OCI-LY3 (cell line): ENCODE data around the gene ACTBL2.

ENCODE experiments used
- H2AFZ ChIP-seq: fragments of 200-600, 300-600 bp; shearing (Covaris generic); 2 replicates; pipeline ENCODE4 v1.6.0; 2014; ENCODE audit warnings: antibody characterized with exemption, low read depth, low read length
- H3K27ac ChIP-seq: fragments of 200-600, 300-600 bp; sonication (generic); 2 replicates; pipeline ENCODE4 v1.5.1; 2014; ENCODE audit warnings: mild to moderate bottlenecking, low read length, moderate library complexity, mixed read lengths
- H3K27me3 ChIP-seq: fragments of 200-600, 300-600 bp; sonication (generic); 2 replicates; pipeline ENCODE4 v1.6.1; 2014; ENCODE audit warnings: low read depth, low read length, mixed read lengths
- H3K36me3 ChIP-seq: fragments of 200-600, 300-600 bp; sonication (generic); replicated peaks from 2 replicates; pipeline ENCODE3; 2014; ENCODE audit warnings: low read depth, low read length, mixed read lengths
- H3K4me1 ChIP-seq: fragments of 300-600, 200-600 bp; sonication (generic); 2 replicates; pipeline ENCODE4 v1.6.1; 2014; ENCODE audit warnings: low read length, mixed read lengths
- H3K4me2 ChIP-seq: fragments of 200-600, 300-600 bp; sonication (generic); 2 replicates; pipeline ENCODE4 v1.6.1; 2014; ENCODE audit warnings: low read length, mixed read lengths
- H3K4me3 ChIP-seq: fragments of 300-600, 200-600 bp; sonication (generic); 2 replicates; pipeline ENCODE4 v1.5.1; 2014; ENCODE audit warnings: antibody characterized with exemption, mild to moderate bottlenecking, low read length, moderate library complexity
- H3K79me2 ChIP-seq: fragments of 300-600, 200-600 bp; shearing (Covaris generic); 2 replicates; pipeline ENCODE4 v1.6.1; 2014; ENCODE audit warnings: mild to moderate bottlenecking, low read length, mixed read lengths
- H3K9ac ChIP-seq: fragments of 300-600, 200-600 bp; shearing (Covaris generic); 2 replicates; pipeline ENCODE4 v1.6.0; 2014; ENCODE audit warnings: mild to moderate bottlenecking, low read length, moderate library complexity
- H3K9me3 ChIP-seq: fragments of 200-600, 300-600 bp; shearing (Covaris generic); 2 replicates; pipeline ENCODE4 v1.6.1; 2014; ENCODE audit warnings: low read length, mixed read lengths; ENCODE audit not compliant: insufficient read depth
- H4K20me1 ChIP-seq: fragments of 200-600, 300-600 bp; sonication (generic); 2 replicates; pipeline ENCODE4 v1.6.1; 2016; ENCODE audit warnings: low read length, mixed read lengths; ENCODE audit not compliant: insufficient read depth
- CTCF ChIP-seq: fragments of 200-600, 300-600 bp; sonication (generic); IDR thresholded peaks from 2 replicates; pipeline ENCODE4 v1.5.1; 2014; ENCODE audit warnings: antibody characterized with exemption, low read length, low read depth
- EZH2phosphoT487 ChIP-seq: fragments of 200-600 bp; shearing (Covaris generic); IDR thresholded peaks from 2 replicates; pipeline ENCODE4 v1.6.1; 2018; ENCODE audit warnings: antibody characterized with exemption, mixed run types, low read depth

The ACTBL2 gene

GRCh38 chr5:57492632-57493031 is 10.0 kb upstream of the ACTBL2 start:
- Histone ChIP-seq H3K27ac (no peak overlapping the region), H2AFZ (no peak overlapping the region), H3K9ac (no peak overlapping the region), H3K9me3 (no peaks in the 10 kb centered on the region), H3K4me2 (no peak overlapping the region), H3K79me2 (no peaks in the 10 kb centered on the region), H3K27me3 (no peaks in the 10 kb centered on the region; the same call in 1 of the 2 replicates), H3K4me3 (no peak overlapping the region), H3K4me1 (no peaks in the 10 kb centered on the region), H3K36me3 (no peaks in the 10 kb centered on the region), H4K20me1 (no peaks in the 10 kb centered on the region)
- TF ChIP-seq CTCF = no peak
- no peak for TF ChIP-seq EZH2phosphoT487

DNA sequence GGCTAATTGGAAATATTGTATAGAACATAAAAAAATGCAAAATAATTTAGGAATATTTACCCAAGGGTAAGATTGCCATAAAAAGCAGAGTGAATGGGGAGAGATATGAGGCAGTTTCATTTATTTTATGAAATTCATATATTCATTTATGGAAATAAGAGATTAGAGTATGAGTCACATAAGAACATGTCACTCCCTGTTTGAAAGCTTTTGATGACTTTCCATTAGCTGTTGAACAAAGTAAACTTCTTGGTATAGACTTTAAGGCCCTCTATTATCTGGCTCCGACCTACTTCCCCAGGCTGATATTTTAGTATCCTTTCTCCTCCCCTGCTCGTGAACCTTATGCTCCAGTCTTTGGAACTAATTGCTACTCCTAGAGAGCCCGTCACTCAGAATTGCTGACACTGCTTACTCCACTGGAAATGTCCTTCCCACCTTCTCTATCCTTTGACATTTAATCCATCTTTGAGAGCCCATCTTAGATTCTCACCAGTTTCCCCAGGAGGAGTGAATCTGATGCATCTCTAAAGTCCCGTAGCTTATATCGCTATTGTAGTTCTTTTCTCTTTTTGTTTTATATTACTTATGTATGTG is 8.9 kb upstream of the ACTBL2 start:
- H3K4me3 ChIP-seq = no peak overlapping the region
- H3K79me2 ChIP-seq = no peaks in the 10 kb centered on the region
- H4K20me1 ChIP-seq = no peaks in the 10 kb centered on the region
- no peaks in the 10 kb centered on the region for H3K36me3 ChIP-seq
- H3K4me1 ChIP-seq = no peaks in the 10 kb centered on the region
- TF ChIP-seq EZH2phosphoT487 = no peak
- TF ChIP-seq CTCF = no peak
- H3K27ac ChIP-seq = no peak overlapping the region
- no peak overlapping the region for H3K9ac ChIP-seq
- no peak overlapping the region for H2AFZ ChIP-seq
- H3K4me2 ChIP-seq = no peak overlapping the region
- H3K9me3 ChIP-seq = no peaks in the 10 kb centered on the region
- H3K27me3 ChIP-seq = no peaks in the 10 kb centered on the region; the same call in 1 of the 2 replicates

DNA sequence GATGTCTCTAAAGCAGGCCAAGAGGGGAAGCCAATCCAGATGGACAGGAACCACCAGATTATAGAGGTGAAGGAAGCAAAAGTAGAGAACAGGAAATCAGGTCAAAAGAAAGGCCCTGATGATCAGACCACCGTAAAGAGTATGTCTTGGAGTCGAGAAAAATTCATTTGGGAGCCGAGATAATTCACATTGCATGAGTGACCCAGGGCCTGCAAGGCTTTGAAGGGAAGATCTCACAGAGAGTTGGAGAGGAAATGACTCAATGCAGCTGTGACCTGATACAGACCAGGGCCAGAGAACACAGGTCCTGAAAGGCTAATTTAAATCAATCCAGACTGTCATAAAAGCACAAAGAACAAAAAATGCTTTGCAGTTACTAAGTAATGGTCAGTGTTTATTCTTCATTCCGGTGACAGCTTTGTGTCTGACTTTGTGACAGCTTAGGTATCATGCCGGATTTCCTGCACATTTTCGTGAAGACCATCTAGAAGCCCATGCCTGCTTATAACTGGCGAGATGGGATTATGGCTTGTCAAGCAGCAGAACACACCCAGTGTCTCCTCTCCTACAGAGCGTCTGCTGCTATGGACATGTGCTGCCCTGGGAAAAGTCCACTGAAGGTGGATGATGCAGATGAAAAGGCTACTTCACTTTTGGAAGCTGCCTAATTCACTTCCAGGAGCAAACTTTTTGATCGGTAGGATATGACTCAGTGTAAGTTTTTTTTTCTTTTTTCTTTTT is 5.8 kb upstream of the ACTBL2 start:
- H3K27me3 ChIP-seq = no peaks in the 10 kb centered on the region
- H2AFZ ChIP-seq = no peak overlapping the region
- no peak overlapping the region for H3K9ac ChIP-seq
- no peaks in the 10 kb centered on the region for H3K36me3 ChIP-seq
- TF ChIP-seq EZH2phosphoT487 = no peak
- no peak for TF ChIP-seq CTCF
- H3K4me2 ChIP-seq = no peak overlapping the region
- H4K20me1 ChIP-seq = no peaks in the 10 kb centered on the region
- H3K4me1 ChIP-seq = no peaks in the 10 kb centered on the region
- H3K27ac ChIP-seq = no peak overlapping the region
- no peaks in the 10 kb centered on the region for H3K9me3 ChIP-seq
- H3K79me2 ChIP-seq = no peaks in the 10 kb centered on the region
- no peak overlapping the region for H3K4me3 ChIP-seq

DNA sequence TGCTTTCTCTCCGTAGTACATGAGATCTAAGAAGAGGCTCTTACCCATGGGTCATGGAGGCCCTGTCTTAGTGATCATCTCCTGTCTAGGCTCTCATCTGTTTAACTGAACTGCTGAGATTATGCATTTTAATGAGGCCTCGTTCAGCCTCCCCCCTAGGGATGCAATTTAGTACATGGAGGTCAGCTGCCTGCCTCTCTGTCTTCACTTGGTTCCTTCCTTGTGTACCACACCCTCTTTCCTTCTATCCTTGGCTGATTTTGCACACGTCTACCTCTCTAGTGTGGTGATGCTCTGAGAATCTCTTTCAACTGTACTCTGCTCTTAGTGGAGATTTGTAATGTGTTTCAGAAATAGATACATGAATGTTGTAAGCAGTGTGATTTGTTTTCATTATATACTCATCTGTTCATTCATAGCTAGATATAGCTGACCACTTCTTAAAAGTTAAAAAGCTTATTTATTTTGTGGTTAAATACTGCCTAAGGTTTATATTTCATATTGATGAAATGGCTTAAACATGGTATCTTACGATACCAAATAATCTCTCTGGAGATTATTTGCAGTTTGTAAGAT is 3.5 kb upstream of the ACTBL2 start:
- Histone ChIP-seq H3K4me1 (no peaks in the 10 kb centered on the region), H3K79me2 (no peaks in the 10 kb centered on the region), H2AFZ (no peak overlapping the region), H3K4me3 (no peak overlapping the region), H3K36me3 (no peaks in the 10 kb centered on the region), H3K4me2 (no peak overlapping the region), H3K9me3 (no peaks in the 10 kb centered on the region), H3K9ac (no peak overlapping the region), H3K27me3 (no peaks in the 10 kb centered on the region), H4K20me1 (no peaks in the 10 kb centered on the region), H3K27ac (no peak overlapping the region)
- TF ChIP-seq EZH2phosphoT487 (no peak), CTCF (no peak)
